Stomach (tissue), 4 donors: ENCODE measurements around the gene C15orf61.

Source experiments
- EP300 ChIP-seq: sonication (generic); formaldehyde crosslinking; IDR thresholded peaks from one replicate; pipeline ENCODE4 v1.6.1; 2017; ENCODE audit warnings: antibody characterized with exemption
- POLR2A ChIP-seq, 4 donors: fragments of 450-650 bp; IDR thresholded peaks; one replicate each; pipeline ENCODE4 v1.6.1; 2016; ENCODE audit warnings: antibody characterized with exemption in 4 of 4, control low read depth in 2 of 4, mild to moderate bottlenecking in 1 of 4, moderate library complexity in 1 of 4
- POLR2AphosphoS5 ChIP-seq, 3 donors: sonication (generic); formaldehyde crosslinking; IDR thresholded peaks; one replicate each; pipeline ENCODE4 v1.6.1; 2016; ENCODE audit warnings: antibody characterized with exemption in 3 of 3
- TF ChIP-seq, protein P1 (sequence below), 7 experiments: fragments of 450-650 bp in 4 of 7; fragments of 200-600 bp in 3 of 7; sonication (generic) in 3 of 7; IDR thresholded peaks; one replicate each; pipeline ENCODE4 v1.5.1; 2016 to 2019; ENCODE audit warnings: antibody characterized with exemption in 7 of 7, control low read depth in 2 of 7, mild to moderate bottlenecking in 1 of 7

DNA sequence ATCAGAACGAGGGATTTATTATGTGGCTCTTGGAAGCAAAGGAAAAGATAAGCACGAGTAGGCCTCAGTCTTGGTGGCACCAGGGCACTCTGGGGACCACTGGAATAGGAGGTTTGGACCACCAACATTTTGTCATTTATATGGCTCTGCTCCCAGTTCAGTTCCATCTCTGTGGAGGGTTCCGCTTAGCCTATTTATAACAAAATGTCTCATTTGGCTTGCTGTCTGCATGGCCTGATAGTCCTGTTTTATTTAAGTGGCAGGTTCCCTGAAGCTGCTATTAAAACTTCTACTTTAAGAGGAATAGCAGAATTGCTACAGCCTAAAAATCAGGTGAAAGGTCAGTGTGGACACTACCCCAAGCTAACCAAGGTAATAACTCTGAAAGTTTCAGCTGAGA lies 48.7 kb downstream of the C15orf61 start:
- TF ChIP-seq, protein P1, sequence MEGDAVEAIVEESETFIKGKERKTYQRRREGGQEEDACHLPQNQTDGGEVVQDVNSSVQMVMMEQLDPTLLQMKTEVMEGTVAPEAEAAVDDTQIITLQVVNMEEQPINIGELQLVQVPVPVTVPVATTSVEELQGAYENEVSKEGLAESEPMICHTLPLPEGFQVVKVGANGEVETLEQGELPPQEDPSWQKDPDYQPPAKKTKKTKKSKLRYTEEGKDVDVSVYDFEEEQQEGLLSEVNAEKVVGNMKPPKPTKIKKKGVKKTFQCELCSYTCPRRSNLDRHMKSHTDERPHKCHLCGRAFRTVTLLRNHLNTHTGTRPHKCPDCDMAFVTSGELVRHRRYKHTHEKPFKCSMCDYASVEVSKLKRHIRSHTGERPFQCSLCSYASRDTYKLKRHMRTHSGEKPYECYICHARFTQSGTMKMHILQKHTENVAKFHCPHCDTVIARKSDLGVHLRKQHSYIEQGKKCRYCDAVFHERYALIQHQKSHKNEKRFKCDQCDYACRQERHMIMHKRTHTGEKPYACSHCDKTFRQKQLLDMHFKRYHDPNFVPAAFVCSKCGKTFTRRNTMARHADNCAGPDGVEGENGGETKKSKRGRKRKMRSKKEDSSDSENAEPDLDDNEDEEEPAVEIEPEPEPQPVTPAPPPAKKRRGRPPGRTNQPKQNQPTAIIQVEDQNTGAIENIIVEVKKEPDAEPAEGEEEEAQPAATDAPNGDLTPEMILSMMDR (IDR thresholded peaks at IDR 0.05): no peak
- TF ChIP-seq EP300: no peak
- no peak for TF ChIP-seq POLR2A (IDR thresholded peaks at IDR 0.05)
- TF ChIP-seq POLR2AphosphoS5 (IDR thresholded peaks at IDR 0.05): no peak
